HG03039 (cell line): ENCODE results near the gene UCP2.
A peak's percentile ranks its signal among the peaks of the same experiment; 100 is the strongest.

Experiments
- ATAC-seq: cut with Tn5 transposase; IDR thresholded peaks from one replicate; pipeline ENCODE4 v1.9.1; 2021; ENCODE audit warnings: mild to moderate bottlenecking, moderate library complexity; ENCODE audit not compliant: unreplicated experiment

UCP2 gene

GRCh38 chr11:73982595-73982989 lies at the start of gene UCP2:
Gene UCP2 (minus strand): TSS chr11:73982843. CDS start chr11:73978378, 4,465 bp downstream.
- ATAC-seq: peak; percentile 45

- no peak for ATAC-seq
Observed at GRCh38 chr11:74030723-74031676, 48.4 kb upstream of the UCP2 start.

- ATAC-seq: no peak
Observed at GRCh38 chr11:74025467-74026166, 43.0 kb upstream of the UCP2 start.

GRCh38 chr11:74024261-74025029 lies 41.8 kb upstream of the UCP2 start:
- ATAC-seq: no peak

- no peak for ATAC-seq
Observed at GRCh38 chr11:74023276-74023675, 40.6 kb upstream of the UCP2 start.

DNA sequence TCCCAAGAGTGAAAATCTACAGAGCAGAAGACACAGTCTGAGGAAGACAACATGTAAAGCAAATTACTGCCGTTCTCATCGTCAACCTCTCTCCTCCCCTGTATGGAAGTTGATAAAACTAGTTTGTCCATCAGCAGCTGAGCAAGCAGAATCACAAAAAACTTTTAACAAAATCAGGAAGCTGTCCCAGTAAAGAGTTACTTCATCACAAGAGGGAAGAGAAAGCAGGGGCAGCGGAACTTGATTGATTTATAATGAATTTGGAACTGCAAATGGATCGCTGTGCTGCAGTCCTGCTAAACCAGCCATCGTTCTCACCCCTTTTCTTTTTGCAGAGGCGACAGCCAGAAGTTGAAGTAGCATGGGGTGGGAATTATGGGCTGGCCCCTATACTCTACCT lies 39.9 kb upstream of the UCP2 start:
- ATAC-seq: no peak

DNA sequence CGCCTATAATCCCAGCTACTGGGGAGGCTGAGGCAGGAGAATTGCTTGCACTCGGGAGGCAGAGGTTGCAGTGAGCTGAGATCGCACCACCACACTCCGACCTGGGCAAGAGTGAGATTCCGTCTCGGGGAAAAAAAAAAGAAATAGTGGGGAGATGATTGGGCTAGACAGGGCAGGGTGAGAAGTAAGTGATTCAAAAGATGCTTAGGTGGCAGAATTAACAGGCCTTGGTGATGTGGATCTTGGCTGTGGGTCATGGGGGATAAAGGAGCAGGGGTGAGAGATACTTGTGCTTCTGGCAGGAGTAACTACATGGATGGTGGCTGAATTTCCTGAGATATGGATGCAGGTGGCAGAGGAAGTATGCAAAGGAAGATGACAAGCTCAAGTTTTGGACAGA lies 39.4 kb upstream of the UCP2 start:
- ATAC-seq: no peak

GRCh38 chr11:74020539-74020938 lies 37.9 kb upstream of the UCP2 start:
- ATAC-seq: no peak

GRCh38 chr11:74019860-74020259 lies 37.2 kb upstream of the UCP2 start:
- no peak for ATAC-seq

DNA sequence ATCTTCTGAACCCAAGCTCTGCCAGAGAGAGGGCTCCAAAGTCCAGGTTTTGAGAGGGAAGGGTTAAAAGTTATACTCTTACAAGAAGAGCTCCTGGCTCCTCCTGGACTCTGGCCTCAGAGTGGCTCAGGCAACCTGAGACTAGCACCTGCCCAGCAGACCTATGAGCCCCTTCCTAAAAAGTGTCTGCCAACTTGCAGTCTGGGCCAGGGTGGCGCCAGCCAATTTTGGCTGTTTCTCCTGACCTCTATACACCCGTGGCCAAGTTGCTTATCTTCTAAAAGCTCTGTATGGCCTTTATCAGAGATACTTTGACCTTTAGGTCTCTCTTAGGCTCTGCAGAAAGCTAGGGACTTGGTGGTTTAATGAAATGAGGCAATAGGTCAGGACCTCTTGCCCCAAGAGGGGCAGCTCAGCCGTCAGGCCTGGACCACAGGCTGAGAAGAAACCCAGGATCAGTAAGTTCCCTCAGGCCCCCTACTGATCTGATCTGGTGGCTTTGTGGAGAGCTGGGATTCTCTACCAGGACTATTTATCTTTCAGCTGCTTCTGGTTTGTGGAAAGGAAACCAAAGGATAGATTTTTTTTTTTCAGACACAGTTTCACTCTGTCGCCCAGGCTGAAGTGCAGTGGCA lies 36.6 kb upstream of the UCP2 start:
- ATAC-seq: no peak

GRCh38 chr11:74018331-74019005 lies 35.8 kb upstream of the UCP2 start:
- no peak for ATAC-seq

GRCh38 chr11:74017631-74018030 lies 35.0 kb upstream of the UCP2 start:
- ATAC-seq: no peak

GRCh38 chr11:74015919-74016684 lies 33.5 kb upstream of the UCP2 start:
- ATAC-seq: no peak

GRCh38 chr11:74014880-74015279 lies 32.2 kb upstream of the UCP2 start:
- ATAC-seq: no peak

GRCh38 chr11:74013141-74013540 lies 30.5 kb upstream of the UCP2 start:
- ATAC-seq: no peak

- no peak for ATAC-seq
Observed at GRCh38 chr11:74012074-74012809, 29.6 kb upstream of the UCP2 start.

DNA sequence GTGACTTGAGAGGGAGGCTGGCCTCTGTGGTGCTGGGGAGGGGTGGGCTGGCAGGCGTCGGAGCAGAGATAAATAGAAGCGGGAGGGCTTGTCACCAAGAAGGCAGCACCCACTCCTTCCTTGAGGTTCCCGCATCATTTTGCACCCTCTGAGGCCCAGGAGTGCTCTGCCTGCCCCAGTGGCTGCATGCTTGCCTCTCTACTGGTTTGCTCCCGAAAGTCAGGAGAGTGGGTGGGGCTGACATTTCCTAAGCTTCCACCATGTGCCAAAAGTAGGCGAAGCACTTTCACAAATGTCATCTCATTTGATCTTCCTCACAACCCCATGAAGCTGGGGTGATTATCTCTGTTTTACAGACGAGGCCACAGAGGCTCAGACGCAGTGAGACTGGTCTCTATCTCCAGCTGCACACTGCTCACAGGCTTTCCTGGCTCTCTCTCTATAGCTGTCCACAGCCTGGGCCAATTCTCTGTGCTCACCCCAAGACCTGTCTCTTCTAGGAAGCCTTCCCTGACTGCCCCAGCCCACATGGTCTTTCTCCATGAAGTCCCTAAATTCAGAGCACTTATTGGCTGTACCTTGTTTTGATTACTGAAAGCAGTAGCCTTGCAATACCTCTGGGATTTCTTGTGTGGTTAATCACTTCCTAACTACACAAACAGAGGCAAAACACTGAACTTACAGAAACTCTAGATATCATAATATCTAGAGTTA lies 28.9 kb upstream of the UCP2 start:
- ATAC-seq: peak; percentile 46
